GM18873 (cell line): ENCODE results near the gene LRRTM4.

Source experiments
- ATAC-seq: cut with Tn5 transposase; IDR thresholded peaks from one replicate; pipeline ENCODE4 v1.9.1; 2021; ENCODE audit warnings: mild to moderate bottlenecking, moderate library complexity, moderate number of reproducible peaks; ENCODE audit not compliant: unreplicated experiment, low FRiP score

Gene LRRTM4

DNA sequence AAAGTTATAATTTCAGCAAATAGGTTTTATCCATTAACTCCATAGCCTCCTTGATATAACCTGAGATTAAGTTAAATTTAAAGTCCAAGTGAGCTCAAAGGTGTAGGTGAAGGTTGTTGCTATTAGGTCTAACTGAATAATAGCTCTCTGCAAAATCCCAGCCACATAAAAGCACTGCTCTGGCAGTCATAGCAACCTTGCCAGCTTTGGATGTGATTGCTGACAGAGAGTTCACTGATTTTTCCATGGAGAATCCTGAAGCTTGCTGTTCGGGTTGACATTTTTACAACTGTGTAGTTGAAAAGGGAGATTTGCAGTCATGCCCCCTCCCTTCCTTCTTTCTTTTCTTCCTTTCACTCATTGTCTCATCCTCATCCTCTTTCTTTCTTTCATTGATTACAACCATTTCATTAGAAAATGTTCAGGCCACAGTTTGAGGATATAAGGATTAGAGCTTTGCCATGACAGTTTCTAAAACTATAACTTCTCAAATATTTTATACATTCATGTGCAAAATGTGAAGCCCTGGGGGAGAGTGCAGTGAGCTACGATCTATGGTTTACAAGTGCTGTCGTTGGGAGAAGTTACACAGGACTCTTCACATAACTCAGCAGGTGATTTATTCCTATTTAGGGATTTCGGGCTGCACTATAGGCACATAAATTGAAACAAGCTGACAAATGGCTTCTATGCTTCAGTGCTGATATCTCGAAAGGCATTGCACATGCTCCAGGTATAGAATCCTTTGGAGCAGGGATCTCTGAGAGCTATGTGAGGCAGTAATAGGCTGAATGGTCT lies 193.8 kb downstream of the LRRTM4 start:
- no peak for ATAC-seq

DNA sequence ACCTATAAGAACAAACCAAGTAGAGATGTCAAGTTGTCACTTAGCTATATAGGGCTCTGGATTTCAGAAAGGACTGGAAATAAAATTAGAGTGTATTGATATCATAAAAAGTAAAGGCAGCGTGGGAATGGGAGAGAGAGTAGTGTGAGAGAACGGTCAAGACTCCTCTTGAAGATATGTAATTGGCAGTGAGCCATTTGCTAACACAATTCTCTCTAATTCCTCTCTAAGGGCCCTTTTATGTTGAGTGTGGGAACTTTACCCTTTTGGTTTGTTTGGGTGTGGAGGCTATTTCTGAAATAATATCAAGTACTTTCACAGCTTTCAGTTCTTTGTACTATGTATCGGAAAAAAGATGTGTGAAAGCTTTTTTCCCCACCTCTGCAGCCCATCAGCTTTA lies 196.8 kb downstream of the LRRTM4 start:
- no peak for ATAC-seq

DNA sequence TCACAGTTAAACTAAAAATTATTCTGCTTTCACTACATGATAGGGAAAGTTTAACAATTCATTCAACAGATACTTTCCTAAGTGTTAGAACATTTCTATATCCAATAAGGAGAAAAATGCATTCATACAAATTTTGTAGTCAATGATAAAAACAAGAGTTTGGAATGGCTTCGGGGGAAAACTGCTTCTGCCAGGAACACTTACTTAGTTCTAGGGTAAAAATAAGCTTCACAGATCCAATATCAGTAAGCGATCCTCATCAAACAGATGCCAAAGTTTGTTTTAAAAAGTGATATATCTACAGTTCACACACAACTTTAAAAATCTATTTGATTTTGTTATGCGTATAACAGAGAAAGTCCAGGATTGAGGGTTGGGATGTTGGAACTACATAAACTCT lies 199.7 kb downstream of the LRRTM4 start:
- no peak for ATAC-seq

DNA sequence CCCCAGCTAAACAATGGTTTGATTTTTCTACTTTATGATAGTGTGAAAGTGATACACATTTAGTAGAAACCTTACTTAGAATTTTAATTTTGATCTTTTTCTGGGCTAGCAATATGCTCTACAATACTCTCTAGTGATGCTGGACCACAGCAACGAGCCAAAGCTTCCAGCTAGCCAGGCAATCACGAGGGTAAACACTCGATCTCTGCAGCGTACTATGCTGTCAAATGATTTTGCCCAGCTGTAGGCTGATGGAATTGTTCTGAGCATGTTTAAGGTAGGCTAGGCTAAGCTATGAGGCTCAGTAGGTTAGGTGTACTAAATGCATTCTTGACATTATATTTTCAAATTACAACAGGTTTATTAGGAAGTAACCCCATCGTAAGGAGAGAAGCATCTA lies 207.5 kb downstream of the LRRTM4 start:
- ATAC-seq: no peak

DNA sequence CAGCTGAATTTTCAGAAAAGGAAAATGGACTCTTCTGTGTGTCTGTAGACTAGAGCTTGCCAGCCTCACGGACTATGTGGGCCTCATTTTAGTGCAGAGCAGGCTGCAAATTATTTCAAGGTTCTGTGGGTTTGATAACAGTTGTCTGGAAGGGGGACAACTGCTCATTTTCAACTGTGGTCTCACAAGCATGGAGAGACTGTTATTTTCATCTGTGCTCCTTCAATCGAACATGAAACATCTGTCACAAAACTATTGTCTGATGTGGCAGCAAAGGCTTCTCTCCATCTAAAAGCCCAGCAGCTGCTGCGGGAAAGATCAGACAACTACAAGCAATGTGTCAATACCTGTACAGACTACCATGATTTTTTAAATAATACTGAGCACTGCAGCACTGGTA lies 211.8 kb downstream of the LRRTM4 start:
- no peak for ATAC-seq

DNA sequence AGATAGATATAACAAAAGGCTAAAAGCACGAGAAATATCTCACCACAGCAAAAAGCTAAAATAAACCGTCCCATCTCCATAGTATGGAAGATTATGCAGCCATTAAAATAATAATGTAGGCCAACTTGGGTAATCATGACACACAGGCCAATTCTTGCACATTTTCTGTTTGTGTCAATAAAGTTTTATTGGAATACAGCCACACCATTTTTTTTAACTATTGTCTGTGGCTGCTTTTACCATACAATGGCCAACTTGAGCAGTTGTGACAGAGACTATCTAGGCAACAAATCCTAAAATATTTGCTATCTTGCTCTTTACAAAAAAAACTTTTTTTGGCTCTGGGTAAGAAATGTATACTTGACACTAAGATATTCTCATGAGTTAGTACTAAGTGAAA lies 212.5 kb downstream of the LRRTM4 start:
- no peak for ATAC-seq

DNA sequence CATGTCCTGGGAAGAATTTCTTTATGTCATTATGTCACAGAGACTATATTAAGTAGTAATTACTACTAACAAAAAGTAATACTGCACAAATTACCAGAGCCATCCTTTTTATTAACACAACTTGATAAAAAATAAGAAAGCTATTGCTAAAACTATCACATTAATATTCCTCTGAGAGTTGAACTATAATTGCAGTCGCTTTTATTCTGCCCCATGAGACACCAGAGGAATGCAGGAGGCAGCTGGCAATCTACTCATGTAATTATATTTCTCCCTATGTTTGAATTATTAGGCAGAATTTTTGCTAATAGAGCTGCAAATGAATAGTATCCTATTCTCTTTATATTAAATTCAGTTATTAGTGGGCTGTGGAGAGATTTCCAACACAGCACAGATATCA lies 220.7 kb downstream of the LRRTM4 start:
- ATAC-seq: no peak

DNA sequence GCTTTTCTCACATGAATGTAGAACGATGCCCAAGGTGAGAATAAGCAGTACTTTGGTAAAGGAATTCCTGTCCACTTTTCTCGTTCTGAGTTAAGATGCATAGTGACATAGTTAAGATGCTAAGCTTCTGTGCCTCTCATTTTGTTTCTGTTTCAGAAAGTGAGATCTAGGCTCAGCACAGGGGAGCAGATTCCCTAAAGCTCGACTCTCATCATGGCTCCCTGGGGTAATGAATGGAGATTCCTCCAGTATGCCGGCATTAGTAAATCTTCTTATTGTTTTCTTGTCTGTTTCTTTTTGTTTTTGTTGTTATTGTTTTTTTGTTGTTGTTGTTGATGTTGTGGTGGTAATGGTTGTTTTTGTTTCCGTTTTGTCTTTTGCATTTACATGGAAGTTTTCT lies 225.4 kb downstream of the LRRTM4 start:
- ATAC-seq: no peak

DNA sequence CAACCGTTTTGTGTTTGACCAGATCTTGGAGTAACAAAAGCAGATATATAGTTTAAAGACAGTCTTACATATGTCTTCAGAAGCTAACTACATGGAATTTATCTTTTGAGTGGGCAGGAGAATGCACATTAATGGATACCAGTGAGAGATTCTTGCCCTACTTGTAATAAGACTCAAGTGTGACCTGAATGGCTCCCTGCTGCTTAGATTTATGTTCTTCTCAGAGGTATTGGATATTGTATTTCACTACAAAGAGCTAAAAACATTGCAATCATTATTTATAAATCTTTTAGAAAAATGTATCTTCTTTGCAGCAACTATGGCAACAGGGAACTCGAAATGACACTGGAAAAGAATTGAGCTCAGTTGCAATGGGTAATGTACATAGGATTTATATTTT lies 227.7 kb downstream of the LRRTM4 start:
- ATAC-seq: no peak

DNA sequence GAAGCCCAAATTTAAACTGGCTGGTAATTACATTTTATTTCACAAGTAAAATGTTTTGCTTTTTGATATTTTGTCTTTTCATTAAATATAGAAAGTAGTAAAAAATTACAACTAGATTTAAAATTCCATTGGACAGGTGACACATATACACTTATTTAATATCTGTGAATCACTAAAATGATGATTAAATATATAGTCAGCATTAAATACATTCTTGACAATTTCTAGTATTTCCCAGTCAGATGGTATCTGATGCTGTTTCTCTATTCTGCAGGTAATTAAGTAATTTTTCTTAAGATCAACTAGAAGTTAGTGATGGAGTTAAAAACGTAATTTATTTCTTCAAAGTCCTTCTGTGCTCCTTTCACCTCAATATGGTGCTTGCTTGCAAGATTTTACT lies 237.8 kb downstream of the LRRTM4 start:
- ATAC-seq: no peak

DNA sequence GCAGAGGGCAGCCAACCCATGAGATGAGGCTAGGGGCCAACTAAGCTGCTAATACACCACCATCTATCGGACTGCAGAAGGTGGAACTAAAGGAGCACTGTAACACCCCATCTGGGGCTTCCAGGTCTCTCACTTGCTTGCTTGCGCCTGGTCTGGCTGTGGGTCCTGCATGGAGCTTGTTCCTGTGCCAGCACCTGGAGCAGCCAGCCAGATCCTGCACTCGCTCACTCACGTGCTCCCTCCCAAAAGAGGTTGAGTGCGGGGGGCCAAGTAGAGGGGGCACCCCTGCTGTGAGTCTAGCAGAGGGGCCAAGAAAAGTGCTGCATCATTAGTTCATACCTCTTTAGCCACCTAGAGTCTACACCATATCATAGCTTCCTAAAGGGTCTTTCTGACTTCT lies 250.9 kb downstream of the LRRTM4 start:
- ATAC-seq: no peak

DNA sequence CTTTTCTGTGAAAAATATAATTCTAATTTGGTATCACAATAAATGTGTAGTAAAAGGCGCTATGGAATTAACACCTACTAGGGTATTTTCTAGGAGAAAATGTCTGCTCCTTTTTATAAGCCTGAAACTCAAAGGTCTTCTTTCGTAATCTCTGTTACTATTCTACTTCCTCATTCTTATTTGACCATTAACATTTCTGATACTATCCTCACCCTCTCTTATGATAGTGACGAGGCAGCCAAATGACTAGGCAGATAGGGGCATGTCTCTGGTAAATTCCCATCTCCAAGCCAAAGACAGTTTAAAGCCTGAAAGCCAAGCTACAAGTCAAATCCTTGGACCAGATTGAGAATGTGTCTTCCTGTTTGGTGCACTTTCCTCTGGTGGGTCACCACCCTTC lies 251.7 kb downstream of the LRRTM4 start:
- no peak for ATAC-seq

DNA sequence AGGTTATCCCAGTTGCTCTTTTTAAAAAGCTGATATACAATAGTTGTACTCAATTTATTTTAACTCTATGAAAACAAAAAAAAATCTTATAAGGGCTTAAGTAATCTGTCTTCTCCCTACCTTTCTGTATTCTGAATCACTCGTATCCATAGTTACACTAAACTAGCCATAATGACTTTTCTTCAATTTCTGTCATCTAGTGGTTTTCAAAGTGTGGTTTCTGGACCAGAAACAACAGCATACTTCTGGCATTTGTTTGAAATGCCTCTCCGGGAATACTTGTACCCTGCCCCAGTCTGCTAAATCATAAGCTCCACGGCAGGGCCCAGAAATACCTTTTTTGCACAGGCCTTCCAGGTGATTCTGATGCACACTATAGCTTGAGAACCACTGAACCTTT lies 253.6 kb downstream of the LRRTM4 start:
- ATAC-seq: no peak

DNA sequence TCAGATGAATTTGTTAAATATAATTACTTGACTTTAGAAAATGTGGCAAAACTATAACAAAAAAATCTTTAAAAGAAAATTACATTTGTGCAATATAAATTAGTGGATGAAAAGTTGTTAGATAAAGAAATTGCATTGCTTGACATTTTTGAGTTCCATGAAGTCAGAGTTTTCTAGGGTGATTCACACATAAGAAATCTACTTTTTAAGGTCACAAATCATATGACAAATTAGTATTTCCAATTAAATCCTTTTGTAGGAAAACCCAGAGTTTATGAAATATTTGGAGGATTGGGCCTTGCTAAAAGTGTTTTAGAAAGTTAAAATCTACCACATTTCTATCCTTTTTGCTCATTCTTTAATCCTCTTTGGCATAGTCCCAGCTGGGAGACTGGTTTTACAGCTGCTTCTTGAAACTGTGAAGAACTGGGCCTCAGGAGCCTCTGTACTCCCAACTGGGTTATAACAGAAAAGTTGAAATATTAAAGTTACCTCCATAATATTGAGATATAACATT lies 289.2 kb downstream of the LRRTM4 start:
- no peak for ATAC-seq

DNA sequence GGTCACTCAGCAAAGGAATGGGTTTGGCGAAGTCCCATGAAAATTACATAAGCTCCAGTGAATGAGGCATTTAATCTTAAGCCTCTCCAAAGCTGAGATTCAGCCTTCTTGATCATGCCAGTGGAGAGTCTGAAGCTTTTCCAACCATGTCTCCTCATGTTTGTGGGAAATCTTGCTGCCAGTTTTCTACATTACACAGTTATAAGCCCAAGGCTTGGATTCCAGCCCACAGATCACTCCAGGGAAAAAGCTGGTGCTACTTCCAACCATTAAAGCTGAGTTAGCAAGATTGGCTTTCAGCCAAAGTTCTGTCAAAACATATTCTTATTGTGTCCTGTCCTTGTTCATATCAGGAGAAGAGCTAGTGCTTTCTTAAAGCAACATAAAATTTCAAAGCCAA lies 293.8 kb downstream of the LRRTM4 start:
- no peak for ATAC-seq

DNA sequence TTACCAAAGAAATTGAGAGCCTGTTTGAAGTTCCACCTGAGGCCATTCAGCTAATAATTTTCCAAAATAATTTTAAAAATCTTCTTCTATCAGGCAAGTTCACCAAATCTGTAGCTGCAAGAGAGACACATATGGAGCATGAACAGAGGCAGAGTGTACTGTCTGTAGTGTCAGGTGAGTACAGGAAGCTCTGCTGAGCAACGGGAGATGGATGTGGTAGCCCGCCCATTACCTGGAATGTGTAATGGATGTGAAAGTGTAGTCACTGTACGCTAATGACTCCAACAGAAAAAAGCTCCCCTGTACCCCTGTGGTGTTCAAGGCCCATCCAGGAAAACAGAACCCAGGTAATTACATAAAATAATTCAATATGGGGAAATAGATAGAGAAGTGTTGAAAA lies 311.5 kb downstream of the LRRTM4 start:
- no peak for ATAC-seq

DNA sequence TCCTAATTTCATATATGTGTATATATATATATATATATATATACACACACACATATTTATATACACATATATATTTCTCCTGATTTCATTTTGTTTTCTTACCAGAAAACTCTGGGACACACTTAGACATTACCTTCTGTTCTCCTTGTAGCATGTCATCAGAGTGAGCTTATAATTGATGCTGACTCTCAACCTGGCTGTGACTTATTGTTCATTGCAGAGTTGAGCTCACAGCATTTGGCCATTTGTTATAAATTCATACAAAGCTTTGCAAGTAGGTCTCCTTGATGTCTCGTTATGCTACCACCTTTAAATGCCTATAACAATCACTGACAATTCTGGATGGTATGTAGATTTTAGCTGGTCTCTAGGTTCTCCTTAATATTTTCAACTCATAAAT lies 314.8 kb downstream of the LRRTM4 start:
- ATAC-seq: no peak

DNA sequence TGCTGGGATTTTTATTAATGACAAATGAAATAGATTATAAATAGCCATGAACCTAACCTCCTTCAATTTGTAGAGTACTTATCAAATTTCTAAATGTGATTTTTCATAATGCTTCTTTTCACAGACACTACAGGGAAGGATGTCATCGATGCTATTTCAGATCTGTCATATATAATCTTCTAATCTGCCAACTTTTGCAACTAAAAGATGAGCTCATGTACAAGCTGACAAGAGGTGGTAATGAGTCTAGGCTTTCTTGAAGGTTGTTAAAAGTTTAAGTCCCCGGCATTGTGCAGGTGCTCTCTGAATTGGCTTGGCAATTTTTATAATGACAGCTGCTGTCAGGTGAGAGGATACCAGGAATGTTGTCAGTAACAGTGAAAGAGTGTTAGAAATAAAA lies 320.4 kb downstream of the LRRTM4 start:
- ATAC-seq: no peak

DNA sequence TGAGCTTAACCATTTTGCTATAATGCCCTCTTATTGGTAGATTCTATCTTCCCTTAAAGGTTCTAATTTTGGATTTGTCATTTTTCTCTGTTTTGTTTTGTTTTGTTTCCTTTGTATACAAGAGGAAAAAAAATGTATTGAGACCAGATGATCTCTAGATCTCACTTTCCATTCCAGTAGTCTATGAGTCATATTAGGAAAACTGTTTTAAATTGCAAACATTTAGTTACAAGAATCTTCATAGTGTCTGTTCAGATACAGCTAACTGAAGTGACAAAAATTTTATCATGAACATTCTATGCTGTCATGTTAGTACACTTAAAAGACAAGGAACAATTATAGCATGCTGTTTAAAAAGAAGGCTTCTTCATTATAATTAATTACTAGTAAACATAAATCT lies 322.8 kb downstream of the LRRTM4 start:
- no peak for ATAC-seq

DNA sequence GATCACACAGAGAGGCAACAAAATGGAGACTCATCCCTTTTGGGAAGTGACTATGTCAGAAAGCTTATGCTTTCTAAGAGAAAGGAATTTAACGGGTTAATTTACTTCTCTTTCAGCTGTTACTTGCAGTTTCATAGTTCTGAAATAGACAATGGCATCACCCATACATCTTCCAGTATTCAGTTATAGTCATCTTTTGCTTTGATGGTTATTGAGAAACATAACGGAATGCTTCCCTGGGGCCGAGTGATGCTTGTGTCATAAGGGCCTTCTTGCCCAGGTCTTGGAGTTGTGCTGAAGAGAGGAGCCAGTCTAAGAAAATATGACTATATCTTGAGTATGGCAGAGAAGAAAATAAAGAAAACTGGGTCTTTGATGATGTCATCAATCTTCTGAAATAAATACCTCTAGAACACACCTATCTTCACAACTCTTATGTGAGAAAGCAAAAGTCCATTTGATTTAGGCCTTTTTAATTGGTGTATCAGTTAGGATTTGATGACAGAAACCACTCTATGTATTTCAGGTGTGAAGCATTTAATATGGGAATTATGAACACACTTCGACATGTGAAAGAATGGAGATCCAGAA lies 328.2 kb downstream of the LRRTM4 start:
- no peak for ATAC-seq

DNA sequence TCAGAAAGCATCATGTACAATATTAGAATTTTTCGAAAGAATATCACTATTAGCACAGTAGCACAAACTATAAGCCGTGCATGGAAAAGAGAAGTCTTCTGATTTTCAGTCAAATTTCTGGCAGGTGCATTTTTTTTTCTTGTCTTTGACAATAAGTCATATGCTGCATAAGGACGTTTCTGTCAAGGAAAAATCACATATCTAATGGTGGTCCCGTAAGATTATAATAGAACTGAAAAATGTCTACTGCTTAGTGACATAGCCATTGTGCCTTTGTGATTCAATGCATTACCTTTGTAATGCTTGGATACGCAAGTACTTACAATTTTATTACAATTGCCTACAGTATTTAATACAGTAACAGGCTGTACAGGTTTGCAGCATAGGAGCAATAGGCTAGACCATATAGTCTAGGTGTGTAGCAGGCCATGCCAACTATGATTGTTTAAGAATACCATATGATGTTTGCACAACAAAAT lies 329.3 kb downstream of the LRRTM4 start:
- ATAC-seq: no peak

DNA sequence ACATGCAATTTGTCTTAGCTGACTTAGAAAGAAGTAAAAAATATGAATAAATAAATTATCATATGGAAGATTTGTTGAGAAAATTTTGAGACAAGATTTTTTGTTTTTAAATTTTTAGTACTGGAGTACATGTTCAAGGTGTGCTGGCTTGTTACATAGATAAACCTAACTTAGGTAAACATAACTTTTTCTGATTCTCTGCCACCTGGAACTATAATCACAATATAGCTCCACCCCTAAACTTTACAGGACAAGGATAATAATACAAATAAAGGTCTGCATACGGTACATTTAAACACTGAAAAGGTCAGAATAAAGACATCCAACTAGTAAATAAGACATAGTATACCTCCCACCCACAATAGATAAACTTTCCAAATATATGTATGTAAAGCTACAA lies 330.5 kb downstream of the LRRTM4 start:
- ATAC-seq: no peak
